OCI-LY7 (cell line): ENCODE data around the gene KLC3. TPM values are rescaled to one million over a fixed set of nuclear protein-coding genes. Genes with fewer than 3 reads are reported as not detected.

Experiments
- BruUV-seq: library from RNA; stranded (reverse); fragments of 400-500 nt; replicated peaks from 2 replicates; lab custom pipeline; 2021; lab: Mats Ljungman, UMichigan
- CTCF ChIA-PET: fragments of 300-600 bp; sonication (Branson Sonifier 250); formaldehyde crosslinking; loops from one replicate; lab custom pipeline; 2022; ENCODE audit warnings: antibody characterized with exemption; ENCODE audit not compliant: unreplicated experiment; lab: Charles Lee
- POLR2A ChIA-PET: fragments of 300-600 bp; sonication (Branson Sonifier 250); formaldehyde crosslinking; loops from one replicate; lab custom pipeline; 2022; ENCODE audit warnings: antibody characterized with exemption; lab: Charles Lee
- DNase-seq: peaks from one replicate; pipeline ENCODE4 v3.0.0-alpha.2; 2015; ENCODE audit warnings: low spot score
- H2AFZ ChIP-seq: fragments of 200-600 bp; sonication (generic), shearing (Covaris generic); 2 replicates; pipeline ENCODE4 v1.6.1; 2014; ENCODE audit warnings: mild to moderate bottlenecking, antibody characterized with exemption, low read length, moderate library complexity
- H3K27ac ChIP-seq: fragments of 200-600 bp; sonication (generic); 2 replicates; pipeline ENCODE4 v1.5.1; 2014; ENCODE audit warnings: mixed run types, low read depth, mild to moderate bottlenecking, moderate library complexity, low read length, inconsistent platforms; ENCODE audit not compliant: poor library complexity, severe bottlenecking
- H3K36me3 ChIP-seq: fragments of 200-600 bp; sonication (generic); 2 replicates; pipeline ENCODE4 v1.6.1; 2014; ENCODE audit warnings: mild to moderate bottlenecking, antibody characterized with exemption, low read length, moderate library complexity, mixed read lengths; ENCODE audit not compliant: insufficient read depth
- H3K4me1 ChIP-seq: fragments of 200-600 bp; sonication (generic); 2 replicates; pipeline ENCODE4 v1.5.1; 2014; ENCODE audit warnings: mild to moderate bottlenecking, low read length; ENCODE audit not compliant: insufficient read depth, poor library complexity, severe bottlenecking
- H3K4me2 ChIP-seq: fragments of 200-600 bp; sonication (generic); 2 replicates; pipeline ENCODE4 v1.6.1; 2014; ENCODE audit warnings: mild to moderate bottlenecking, low read length
- H3K4me3 ChIP-seq: fragments of 200-600 bp; sonication (generic); 2 replicates; pipeline ENCODE4 v1.5.1; 2014; ENCODE audit warnings: mild to moderate bottlenecking, low read depth, low read length; ENCODE audit not compliant: poor library complexity, severe bottlenecking
- H3K79me2 ChIP-seq: fragments of 200-600 bp; sonication (generic); 2 replicates; pipeline ENCODE4 v1.6.1; 2016; ENCODE audit warnings: low read depth, mild to moderate bottlenecking, low read length, moderate library complexity, mixed read lengths; ENCODE audit not compliant: insufficient read depth
- H3K9me2 ChIP-seq: fragments of 200-600 bp; sonication (generic); 2 replicates; pipeline ENCODE4 v1.6.1; 2016; ENCODE audit warnings: mild to moderate bottlenecking, low read length, mixed read lengths; ENCODE audit not compliant: insufficient read depth
- H3K9me3 ChIP-seq: fragments of 200-600 bp; sonication (generic); 2 replicates; pipeline ENCODE4 v1.6.1; 2014; ENCODE audit warnings: mild to moderate bottlenecking, mixed run types, low read length, mixed read lengths
- H4K20me1 ChIP-seq: fragments of 200-600 bp; sonication (generic); 2 replicates; pipeline ENCODE4 v1.6.1; 2014; ENCODE audit warnings: mild to moderate bottlenecking, antibody characterized with exemption, low read length, moderate library complexity, mixed read lengths; ENCODE audit not compliant: insufficient read depth
- EZH2phosphoT487 ChIP-seq: fragments of 200-600 bp; sonication (generic); IDR thresholded peaks from 2 replicates; pipeline ENCODE4 v1.6.1; 2018; ENCODE audit warnings: low read depth, borderline replicate concordance, mild to moderate bottlenecking, mixed run types, antibody characterized with exemption, low read length, moderate library complexity, mixed read lengths
- intact Hi-C: fragments of 100-400 bp; cut with micrococcal nuclease; formaldehyde crosslinking; loops from one replicate; pipeline ENCODE4 v1.10.0; 2022; ENCODE audit not compliant: unreplicated experiment
- total RNA-seq, 2 experiments: library from RNA; depleted of rRNA in 1 of 2; stranded (reverse); fragments of >200 nt in 1 of 2; shearing (Covaris generic) in 1 of 2; gene quantifications; 2 replicates each; pipeline ENCODE4 v1.2.3, GENCODE V29; 2014 to 2022
- TF ChIP-seq, protein P1 (sequence below): fragments of 200-600 bp; sonication (generic); conservative IDR thresholded peaks from 2 replicates; pipeline ENCODE4 v1.5.1; 2014; ENCODE audit warnings: mild to moderate bottlenecking, antibody characterized with exemption, low read length, moderate library complexity, mixed read lengths

The KLC3 gene
- total RNA-seq, 2 experiments from 2014 or later, result not detected

DNA sequence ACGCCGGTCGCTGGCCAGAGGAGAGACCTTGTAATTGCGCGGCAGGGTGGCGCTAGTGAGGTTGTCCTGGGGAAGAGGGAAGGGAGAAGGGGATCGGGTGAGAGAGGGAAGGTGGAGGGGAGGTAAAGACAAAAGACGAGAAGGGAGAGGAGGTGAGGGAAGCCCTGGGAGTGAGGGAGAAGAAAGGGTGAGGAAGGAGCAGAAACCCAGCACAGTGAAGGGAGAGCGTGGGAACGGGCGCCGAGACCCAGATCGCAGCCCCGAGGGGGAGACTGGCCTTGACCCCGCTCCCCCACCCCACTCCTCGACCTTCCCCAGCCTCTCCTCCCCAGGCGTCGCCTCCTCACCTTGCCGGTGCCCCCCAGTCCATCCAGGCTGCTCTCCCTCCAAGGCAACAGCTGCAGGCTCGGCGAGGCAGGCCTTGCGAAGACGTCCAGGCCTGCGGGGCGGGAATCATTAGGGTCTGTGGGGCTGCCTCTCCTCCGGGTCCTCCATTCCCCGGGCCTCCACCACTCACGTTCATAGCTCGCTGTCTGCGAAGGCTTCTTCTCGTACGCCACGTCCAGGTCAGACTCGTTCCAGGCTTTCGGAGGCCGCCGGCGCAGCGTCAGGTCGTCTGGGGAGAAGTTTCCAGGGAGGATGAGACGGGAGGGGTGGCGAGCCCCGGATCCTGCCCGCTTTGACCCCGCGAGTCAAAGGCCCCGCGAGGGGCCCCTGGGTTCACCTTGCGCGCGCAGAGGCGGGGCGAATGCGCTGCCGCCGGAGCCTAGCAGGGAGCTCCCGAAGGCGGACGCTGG is 55.5 kb downstream of the KLC3 start:
- no peaks in the 10 kb centered on the region for H4K20me1 ChIP-seq
- no peak overlapping the region for H3K4me3 ChIP-seq
- POLR2A ChIA-PET, result no interaction called here

DNA sequence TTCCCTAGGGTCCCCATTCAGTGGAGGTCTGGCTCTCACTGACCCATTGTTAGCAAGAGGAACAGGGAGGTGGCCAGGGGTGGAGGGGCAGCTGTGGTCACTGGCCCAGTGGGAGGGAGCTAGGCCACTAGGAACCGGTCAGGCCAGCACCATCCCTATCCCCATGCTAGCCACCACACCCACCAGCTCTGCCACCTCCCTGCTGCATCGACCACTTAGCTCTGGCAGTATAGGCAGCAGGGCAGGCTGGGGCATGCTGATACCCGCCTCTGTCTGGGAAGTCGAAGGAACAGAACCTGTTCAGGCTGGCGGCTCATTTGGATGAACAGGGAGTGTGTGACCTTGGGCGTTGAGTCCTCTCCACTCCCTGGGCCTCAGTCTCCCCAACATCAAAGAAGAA is 59.6 kb downstream of the KLC3 start:
- DNase-seq, result no peak
- Histone ChIP-seq H3K4me1 (peaks cover 21% of the 10 kb centered on the region), H3K9me2 (no peaks in the 10 kb centered on the region), H3K36me3 (no peaks in the 10 kb centered on the region), H3K9me3 (no peaks in the 10 kb centered on the region), H3K4me3 (no peak overlapping the region), H3K4me2 (no peak overlapping the region), H3K79me2 (no peaks in the 10 kb centered on the region), H3K27ac (no peak overlapping the region), H2AFZ (no peak overlapping the region), H4K20me1 (no peaks in the 10 kb centered on the region)
- CTCF ChIA-PET, result no interaction called here
- TF ChIP-seq, protein P1, sequence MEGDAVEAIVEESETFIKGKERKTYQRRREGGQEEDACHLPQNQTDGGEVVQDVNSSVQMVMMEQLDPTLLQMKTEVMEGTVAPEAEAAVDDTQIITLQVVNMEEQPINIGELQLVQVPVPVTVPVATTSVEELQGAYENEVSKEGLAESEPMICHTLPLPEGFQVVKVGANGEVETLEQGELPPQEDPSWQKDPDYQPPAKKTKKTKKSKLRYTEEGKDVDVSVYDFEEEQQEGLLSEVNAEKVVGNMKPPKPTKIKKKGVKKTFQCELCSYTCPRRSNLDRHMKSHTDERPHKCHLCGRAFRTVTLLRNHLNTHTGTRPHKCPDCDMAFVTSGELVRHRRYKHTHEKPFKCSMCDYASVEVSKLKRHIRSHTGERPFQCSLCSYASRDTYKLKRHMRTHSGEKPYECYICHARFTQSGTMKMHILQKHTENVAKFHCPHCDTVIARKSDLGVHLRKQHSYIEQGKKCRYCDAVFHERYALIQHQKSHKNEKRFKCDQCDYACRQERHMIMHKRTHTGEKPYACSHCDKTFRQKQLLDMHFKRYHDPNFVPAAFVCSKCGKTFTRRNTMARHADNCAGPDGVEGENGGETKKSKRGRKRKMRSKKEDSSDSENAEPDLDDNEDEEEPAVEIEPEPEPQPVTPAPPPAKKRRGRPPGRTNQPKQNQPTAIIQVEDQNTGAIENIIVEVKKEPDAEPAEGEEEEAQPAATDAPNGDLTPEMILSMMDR, result no peak
- TF ChIP-seq EZH2phosphoT487, result no peak
- POLR2A ChIA-PET, result no interaction called here
- BruUV-seq, result no TSS peak
- intact Hi-C loops, result no loop called here

More for the DNA sequence above, 55.5 kb downstream of the KLC3 start:
- Histone ChIP-seq H3K79me2 (no peaks in the 10 kb centered on the region), H3K9me2 (no peaks in the 10 kb centered on the region), H3K9me3 (no peaks in the 10 kb centered on the region), H3K36me3 (no peaks in the 10 kb centered on the region), H2AFZ (no peak overlapping the region), H3K27ac (no peak overlapping the region), H3K4me2 (no peak overlapping the region), H3K4me1 (peaks cover 8% of the 10 kb centered on the region)
- BruUV-seq, result no TSS peak
- TF ChIP-seq, protein P1, result no peak
- no peak for TF ChIP-seq EZH2phosphoT487
- DNase-seq, result no peak
- CTCF ChIA-PET, result no interaction called here
- intact Hi-C loops, result no loop called here

Other genes with a start within 250 kb of the KLC3 start
- gene PPP1R37, start 247.6 kb upstream of the KLC3 start, total RNA-seq (2014; rRNA removed; shearing (Covaris generic)), result 35.5 and 48.6 TPM in 2 replicates
- gene PPP1R37, start 247.6 kb upstream of the KLC3 start, total RNA-seq (2022), result 24.7 and 27.7 TPM in 2 replicates
- gene NKPD1, start 179.8 kb upstream of the KLC3 start, total RNA-seq (2014; rRNA removed; shearing (Covaris generic)), result 0.50 and 1.0 TPM in 2 replicates
- 1.00 and 1.0 TPM in 2 replicates for gene NKPD1, start 179.8 kb upstream of the KLC3 start, total RNA-seq (2022)
- 50.5 and 55.6 TPM in 2 replicates for gene TRAPPC6A, start 162.5 kb upstream of the KLC3 start, total RNA-seq (2014; rRNA removed; shearing (Covaris generic))
- gene TRAPPC6A, start 162.5 kb upstream of the KLC3 start, total RNA-seq (2022), result 70.9 and 81.9 TPM in 2 replicates
- 8.1 and 9.7 TPM in 2 replicates for gene BLOC1S3, start 162.0 kb upstream of the KLC3 start, total RNA-seq (2014; rRNA removed; shearing (Covaris generic))
- 13.8 and 15.4 TPM in 2 replicates for gene BLOC1S3, start 162.0 kb upstream of the KLC3 start, total RNA-seq (2022)
- not detected in 2 replicates for gene EXOC3L2, start 95.3 kb upstream of the KLC3 start, total RNA-seq (2014; rRNA removed; shearing (Covaris generic))
- gene EXOC3L2, start 95.3 kb upstream of the KLC3 start, total RNA-seq (2022), result not detected in 2 replicates
- 10.4 and 14.2 TPM in 2 replicates for gene MARK4, start 89.5 kb upstream of the KLC3 start, total RNA-seq (2014; rRNA removed; shearing (Covaris generic))
- gene MARK4, start 89.5 kb upstream of the KLC3 start, total RNA-seq (2022), result 24.5 and 25.6 TPM in 2 replicates
- not detected in 2 replicates for gene CKM, start 17.9 kb upstream of the KLC3 start, total RNA-seq (2014; rRNA removed; shearing (Covaris generic))
- gene CKM, start 17.9 kb upstream of the KLC3 start, total RNA-seq (2022), result not detected in 2 replicates
- gene ERCC2, start 29.8 kb downstream of the KLC3 start, total RNA-seq (2014; rRNA removed; shearing (Covaris generic)), result 12.8 and 21.0 TPM in 2 replicates
- gene ERCC2, start 29.8 kb downstream of the KLC3 start, total RNA-seq (2022), result 24.4 and 30.8 TPM in 2 replicates
- 5.3 and 7.8 TPM in 2 replicates for gene PPP1R13L, start 64.3 kb downstream of the KLC3 start, total RNA-seq (2014; rRNA removed; shearing (Covaris generic))
- gene PPP1R13L, start 64.3 kb downstream of the KLC3 start, total RNA-seq (2022), result 15.5 and 17.4 TPM in 2 replicates
- gene POLR1G, start 65.9 kb downstream of the KLC3 start, total RNA-seq (2014; rRNA removed; shearing (Covaris generic)), result 16.3 and 28.0 TPM in 2 replicates
- 8.8 and 10.8 TPM in 2 replicates for gene POLR1G, start 65.9 kb downstream of the KLC3 start, total RNA-seq (2022)
- gene ERCC1, start 83.2 kb downstream of the KLC3 start, total RNA-seq (2014; rRNA removed; shearing (Covaris generic)), result 125 and 126 TPM in 2 replicates
- gene ERCC1, start 83.2 kb downstream of the KLC3 start, total RNA-seq (2022), result 46.2 and 59.4 TPM in 2 replicates
- gene FOSB, start 127.2 kb downstream of the KLC3 start, total RNA-seq (2014; rRNA removed; shearing (Covaris generic)), result 1.2 and 2.3 TPM in 2 replicates
- gene FOSB, start 127.2 kb downstream of the KLC3 start, total RNA-seq (2022), result 2.1 and 2.4 TPM in 2 replicates
- gene RTN2, start 156.3 kb downstream of the KLC3 start, total RNA-seq (2014; rRNA removed; shearing (Covaris generic)), result 1.5 and 8.6 TPM in 2 replicates
- gene RTN2, start 156.3 kb downstream of the KLC3 start, total RNA-seq (2022), result 7.6 and 9.1 TPM in 2 replicates
- gene PPM1N, start 157.7 kb downstream of the KLC3 start, total RNA-seq (2014; rRNA removed; shearing (Covaris generic)), result 1.4 and 1.6 TPM in 2 replicates
- 2.8 and 2.9 TPM in 2 replicates for gene PPM1N, start 157.7 kb downstream of the KLC3 start, total RNA-seq (2022)
- 37.4 and 62.8 TPM in 2 replicates for gene VASP, start 166.7 kb downstream of the KLC3 start, total RNA-seq (2014; rRNA removed; shearing (Covaris generic))
- gene VASP, start 166.7 kb downstream of the KLC3 start, total RNA-seq (2022), result 39.6 and 51.6 TPM in 2 replicates
- gene OPA3, start 244.1 kb downstream of the KLC3 start, total RNA-seq (2014; rRNA removed; shearing (Covaris generic)), result 4.4 and 5.8 TPM in 2 replicates
- gene OPA3, start 244.1 kb downstream of the KLC3 start, total RNA-seq (2022), result 10.6 and 12.0 TPM in 2 replicates